ENCODE results near the gene FADS1. TPM values are rescaled to one million over a fixed set of nuclear protein-coding genes. Genes with fewer than 3 reads are reported as not detected.
A peak's percentile ranks its signal among the peaks of the same experiment; 100 is the strongest.

FADS1 gene
- total and polyA plus RNA-seq, 2 of the 13 experiments (the other 11 are each of a cell fraction or from before 2014, with no cell fraction given), result 91.8 to 108 TPM

DNA sequence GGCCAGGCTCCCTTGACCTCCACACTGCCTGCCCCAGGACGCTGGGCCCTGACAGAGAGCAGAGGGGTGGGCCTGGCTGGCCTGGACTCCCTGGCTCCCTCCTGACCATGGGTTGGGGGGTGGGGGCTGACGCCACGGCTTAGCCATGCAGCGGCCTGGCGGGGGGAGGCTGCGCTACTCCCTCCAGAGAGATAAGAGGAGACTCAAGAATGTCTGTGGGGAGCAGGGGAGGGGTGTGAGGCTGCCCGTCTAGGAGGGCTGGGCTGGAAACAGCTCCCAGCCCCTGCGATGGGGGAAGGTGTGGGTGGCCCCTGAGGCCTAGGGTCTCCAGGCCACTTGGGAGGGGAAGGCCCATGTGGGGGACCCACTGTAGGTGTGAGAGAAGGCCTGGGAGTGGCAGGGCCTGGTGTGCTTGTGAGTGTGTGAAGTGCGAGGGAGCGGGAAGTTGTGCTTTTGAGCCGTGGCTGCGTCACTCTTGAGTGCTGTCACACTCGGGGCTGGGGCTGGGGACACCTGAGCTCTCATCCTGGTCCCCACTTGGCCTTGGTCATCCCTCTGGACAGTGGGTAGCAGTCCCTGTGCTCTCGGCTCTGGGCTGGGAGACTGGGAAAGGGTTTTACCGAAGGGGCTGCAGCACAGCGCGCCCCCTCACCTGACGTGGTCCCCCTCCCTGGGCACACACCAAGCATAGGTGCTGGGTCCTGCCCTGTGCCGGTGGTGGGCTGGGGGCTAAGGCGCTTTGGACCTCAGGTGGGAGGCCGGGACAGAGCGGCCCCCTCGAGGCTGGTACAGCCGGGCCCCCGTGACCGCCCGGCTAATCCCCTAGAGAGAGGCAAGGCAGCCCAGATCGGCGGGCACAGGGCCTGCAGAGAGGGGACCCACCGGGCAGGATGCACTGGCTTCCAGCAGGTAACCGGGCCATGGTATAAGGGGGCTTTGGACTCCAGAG is 62.0 kb downstream of the FADS1 start (continued):
- TF ChIP-seq, protein P1, sequence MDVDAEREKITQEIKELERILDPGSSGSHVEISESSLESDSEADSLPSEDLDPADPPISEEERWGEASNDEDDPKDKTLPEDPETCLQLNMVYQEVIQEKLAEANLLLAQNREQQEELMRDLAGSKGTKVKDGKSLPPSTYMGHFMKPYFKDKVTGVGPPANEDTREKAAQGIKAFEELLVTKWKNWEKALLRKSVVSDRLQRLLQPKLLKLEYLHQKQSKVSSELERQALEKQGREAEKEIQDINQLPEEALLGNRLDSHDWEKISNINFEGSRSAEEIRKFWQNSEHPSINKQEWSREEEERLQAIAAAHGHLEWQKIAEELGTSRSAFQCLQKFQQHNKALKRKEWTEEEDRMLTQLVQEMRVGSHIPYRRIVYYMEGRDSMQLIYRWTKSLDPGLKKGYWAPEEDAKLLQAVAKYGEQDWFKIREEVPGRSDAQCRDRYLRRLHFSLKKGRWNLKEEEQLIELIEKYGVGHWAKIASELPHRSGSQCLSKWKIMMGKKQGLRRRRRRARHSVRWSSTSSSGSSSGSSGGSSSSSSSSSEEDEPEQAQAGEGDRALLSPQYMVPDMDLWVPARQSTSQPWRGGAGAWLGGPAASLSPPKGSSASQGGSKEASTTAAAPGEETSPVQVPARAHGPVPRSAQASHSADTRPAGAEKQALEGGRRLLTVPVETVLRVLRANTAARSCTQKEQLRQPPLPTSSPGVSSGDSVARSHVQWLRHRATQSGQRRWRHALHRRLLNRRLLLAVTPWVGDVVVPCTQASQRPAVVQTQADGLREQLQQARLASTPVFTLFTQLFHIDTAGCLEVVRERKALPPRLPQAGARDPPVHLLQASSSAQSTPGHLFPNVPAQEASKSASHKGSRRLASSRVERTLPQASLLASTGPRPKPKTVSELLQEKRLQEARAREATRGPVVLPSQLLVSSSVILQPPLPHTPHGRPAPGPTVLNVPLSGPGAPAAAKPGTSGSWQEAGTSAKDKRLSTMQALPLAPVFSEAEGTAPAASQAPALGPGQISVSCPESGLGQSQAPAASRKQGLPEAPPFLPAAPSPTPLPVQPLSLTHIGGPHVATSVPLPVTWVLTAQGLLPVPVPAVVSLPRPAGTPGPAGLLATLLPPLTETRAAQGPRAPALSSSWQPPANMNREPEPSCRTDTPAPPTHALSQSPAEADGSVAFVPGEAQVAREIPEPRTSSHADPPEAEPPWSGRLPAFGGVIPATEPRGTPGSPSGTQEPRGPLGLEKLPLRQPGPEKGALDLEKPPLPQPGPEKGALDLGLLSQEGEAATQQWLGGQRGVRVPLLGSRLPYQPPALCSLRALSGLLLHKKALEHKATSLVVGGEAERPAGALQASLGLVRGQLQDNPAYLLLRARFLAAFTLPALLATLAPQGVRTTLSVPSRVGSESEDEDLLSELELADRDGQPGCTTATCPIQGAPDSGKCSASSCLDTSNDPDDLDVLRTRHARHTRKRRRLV (CRISPR knock-in tag; IDR thresholded peaks at IDR 0.05), result no peak
- TF ChIP-seq FIP1L1 (IDR thresholded peaks at IDR 0.05; ENCODE audit: borderline replicate concordance, insufficient read depth, low read depth, low read length) (no peak), ZNF670 (CRISPR knock-in tag; IDR thresholded peaks at IDR 0.05; ENCODE audit: borderline replicate concordance) (no peak), REXO4 (CRISPR knock-in tag; IDR thresholded peaks at IDR 0.05; ENCODE audit: borderline replicate concordance) (no peak), ZFY (CRISPR knock-in tag; IDR thresholded peaks at IDR 0.05) (peak; percentile 21; the same call in 1 of the 2 replicates)
- TF ChIP-seq, protein P2, sequence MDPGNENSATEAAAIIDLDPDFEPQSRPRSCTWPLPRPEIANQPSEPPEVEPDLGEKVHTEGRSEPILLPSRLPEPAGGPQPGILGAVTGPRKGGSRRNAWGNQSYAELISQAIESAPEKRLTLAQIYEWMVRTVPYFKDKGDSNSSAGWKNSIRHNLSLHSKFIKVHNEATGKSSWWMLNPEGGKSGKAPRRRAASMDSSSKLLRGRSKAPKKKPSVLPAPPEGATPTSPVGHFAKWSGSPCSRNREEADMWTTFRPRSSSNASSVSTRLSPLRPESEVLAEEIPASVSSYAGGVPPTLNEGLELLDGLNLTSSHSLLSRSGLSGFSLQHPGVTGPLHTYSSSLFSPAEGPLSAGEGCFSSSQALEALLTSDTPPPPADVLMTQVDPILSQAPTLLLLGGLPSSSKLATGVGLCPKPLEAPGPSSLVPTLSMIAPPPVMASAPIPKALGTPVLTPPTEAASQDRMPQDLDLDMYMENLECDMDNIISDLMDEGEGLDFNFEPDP (CRISPR knock-in tag; conservative IDR thresholded peaks at IDR 0.05), result no peak
- TF ChIP-seq, protein P3, sequence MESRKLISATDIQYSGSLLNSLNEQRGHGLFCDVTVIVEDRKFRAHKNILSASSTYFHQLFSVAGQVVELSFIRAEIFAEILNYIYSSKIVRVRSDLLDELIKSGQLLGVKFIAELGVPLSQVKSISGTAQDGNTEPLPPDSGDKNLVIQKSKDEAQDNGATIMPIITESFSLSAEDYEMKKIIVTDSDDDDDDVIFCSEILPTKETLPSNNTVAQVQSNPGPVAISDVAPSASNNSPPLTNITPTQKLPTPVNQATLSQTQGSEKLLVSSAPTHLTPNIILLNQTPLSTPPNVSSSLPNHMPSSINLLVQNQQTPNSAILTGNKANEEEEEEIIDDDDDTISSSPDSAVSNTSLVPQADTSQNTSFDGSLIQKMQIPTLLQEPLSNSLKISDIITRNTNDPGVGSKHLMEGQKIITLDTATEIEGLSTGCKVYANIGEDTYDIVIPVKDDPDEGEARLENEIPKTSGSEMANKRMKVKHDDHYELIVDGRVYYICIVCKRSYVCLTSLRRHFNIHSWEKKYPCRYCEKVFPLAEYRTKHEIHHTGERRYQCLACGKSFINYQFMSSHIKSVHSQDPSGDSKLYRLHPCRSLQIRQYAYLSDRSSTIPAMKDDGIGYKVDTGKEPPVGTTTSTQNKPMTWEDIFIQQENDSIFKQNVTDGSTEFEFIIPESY (CRISPR knock-in tag; IDR thresholded peaks at IDR 0.05), result peak; percentile 89

All from HepG2 (cell line).